DND-41 (cell line): Measurements from ENCODE around the gene PLCB4.

Source experiments
- ATAC-seq: fragments of 200-7000 bp; cut with Tn5 transposase; 3 replicates; pipeline ENCODE4 v1.9.1; 2021; ENCODE audit warnings: low read depth; ENCODE audit not compliant: insufficient read depth
- DNase-seq: peaks from one replicate; pipeline ENCODE4 v3.0.0-alpha.2; 2020
- H2AFZ ChIP-seq: 2 replicates; pipeline ENCODE4 v1.6.0; 2012; ENCODE audit warnings: low read depth, low read length
- H3K27ac ChIP-seq: 2 replicates; pipeline ENCODE4 v1.5.1; 2012; ENCODE audit warnings: low read length, inconsistent platforms
- H3K27me3 ChIP-seq: fragments of 200-600 bp; sonication (generic); 2 replicates; pipeline ENCODE4 v1.6.0; 2012; ENCODE audit warnings: low read length, mild to moderate bottlenecking, inconsistent platforms; ENCODE audit not compliant: insufficient read depth, poor library complexity
- H3K36me3 ChIP-seq: 2 replicates; pipeline ENCODE4 v1.5.1; 2012; ENCODE audit warnings: low read length, inconsistent platforms; ENCODE audit not compliant: insufficient read depth
- H3K4me1 ChIP-seq: 2 replicates; pipeline ENCODE4 v1.5.1; 2012; ENCODE audit warnings: mild to moderate bottlenecking, low read length; ENCODE audit not compliant: insufficient read depth
- H3K4me2 ChIP-seq: 2 replicates; pipeline ENCODE4 v1.6.0; 2012; ENCODE audit warnings: mild to moderate bottlenecking, moderate library complexity, low read length, inconsistent platforms; ENCODE audit not compliant: insufficient read depth
- H3K4me3 ChIP-seq, 2 experiments: fragments of 200-600 bp in 1 of 2; shearing (Covaris generic) in 1 of 2; 2 replicates each; pipeline ENCODE4 v1.5.1; 2012 to 2016; ENCODE audit warnings: inconsistent platforms in 2 of 2, low read length in 2 of 2, mild to moderate bottlenecking in 2 of 2, low read depth in 1 of 2, moderate library complexity in 1 of 2
- H3K79me2 ChIP-seq: 2 replicates; pipeline ENCODE4 v1.6.0; 2012; ENCODE audit warnings: low read length, inconsistent platforms; ENCODE audit not compliant: insufficient read depth
- H3K9ac ChIP-seq: 2 replicates; pipeline ENCODE4 v1.6.0; 2012; ENCODE audit warnings: low read depth, mild to moderate bottlenecking, inconsistent platforms, low read length, moderate library complexity
- H3K9me3 ChIP-seq: 2 replicates; pipeline ENCODE4 v1.5.1; 2012; ENCODE audit warnings: low read length, moderate library complexity, mild to moderate bottlenecking, inconsistent platforms; ENCODE audit not compliant: insufficient read depth, severe bottlenecking
- H4K20me1 ChIP-seq: 2 replicates; pipeline ENCODE4 v1.6.0; 2012; ENCODE audit warnings: low read length; ENCODE audit not compliant: insufficient read depth
- CTCF ChIP-seq: IDR thresholded peaks from 2 replicates; pipeline ENCODE4 v1.5.1; 2012; ENCODE audit warnings: borderline replicate concordance, low read length, moderate library complexity, mild to moderate bottlenecking; ENCODE audit not compliant: poor library complexity, severe bottlenecking; ENCODE audit errors: extremely low read depth
- EZH2 ChIP-seq: IDR thresholded peaks from 3 replicates; pipeline ENCODE4 v1.6.1; 2012; ENCODE audit warnings: borderline replicate concordance, low read depth, mild to moderate bottlenecking, moderate library complexity, low read length, inconsistent platforms; ENCODE audit not compliant: severe bottlenecking

PLCB4 gene

GRCh38 chr20:9122571-9122970 lies 53.7 kb downstream of the PLCB4 start:
- Histone ChIP-seq H3K4me2 (no peak overlapping the region), H3K27ac (no peak overlapping the region), H3K79me2 (no peaks in the 10 kb centered on the region), H3K9me3 (no peaks in the 10 kb centered on the region), H3K4me1 (no peaks in the 10 kb centered on the region), H2AFZ (no peak overlapping the region), H4K20me1 (peaks cover 3% of the 10 kb centered on the region; the same call in 1 of the 2 replicates), H3K36me3 (no peaks in the 10 kb centered on the region), H3K4me3 (no peak overlapping the region), H3K9ac (no peak overlapping the region), H3K27me3 (no peaks in the 10 kb centered on the region)
- ATAC-seq, result no peak
- no peak for DNase-seq
- no peak for TF ChIP-seq EZH2
- TF ChIP-seq CTCF, result no peak

- H3K79me2 ChIP-seq, result no peaks in the 10 kb centered on the region
- H3K9ac ChIP-seq, result no peak overlapping the region
- H3K36me3 ChIP-seq, result no peaks in the 10 kb centered on the region
- DNase-seq, result no peak
- H3K27me3 ChIP-seq, result no peaks in the 10 kb centered on the region
- H3K9me3 ChIP-seq, result no peaks in the 10 kb centered on the region
- H3K4me2 ChIP-seq, result no peak overlapping the region
- H3K27ac ChIP-seq, result no peak overlapping the region
- no peaks in the 10 kb centered on the region for H4K20me1 ChIP-seq
- H3K4me1 ChIP-seq, result no peaks in the 10 kb centered on the region
- no peak for ATAC-seq
- TF ChIP-seq EZH2 (no peak), CTCF (no peak)
- H2AFZ ChIP-seq, result no peak overlapping the region
- H3K4me3 ChIP-seq, result no peak overlapping the region
Observed at GRCh38 chr20:9126527-9126926, 57.6 kb downstream of the PLCB4 start.

- TF ChIP-seq CTCF, result no peak
- TF ChIP-seq EZH2, result no peak
- Histone ChIP-seq H3K4me2 (no peak overlapping the region), H3K36me3 (no peaks in the 10 kb centered on the region), H2AFZ (no peak overlapping the region), H3K27me3 (no peaks in the 10 kb centered on the region), H3K4me1 (no peaks in the 10 kb centered on the region), H3K9me3 (no peaks in the 10 kb centered on the region), H3K79me2 (no peaks in the 10 kb centered on the region), H3K4me3 (no peak overlapping the region), H3K9ac (no peak overlapping the region), H3K27ac (no peak overlapping the region), H4K20me1 (no peaks in the 10 kb centered on the region)
- no peak for DNase-seq
- no peak for ATAC-seq
Observed at GRCh38 chr20:9128568-9128967, 59.7 kb downstream of the PLCB4 start.

GRCh38 chr20:9129756-9130155 lies 60.9 kb downstream of the PLCB4 start:
- TF ChIP-seq EZH2 (no peak), CTCF (no peak)
- ATAC-seq, result no peak
- H3K4me2 ChIP-seq, result no peak overlapping the region

More at GRCh38 chr20:9129756-9130155, 60.9 kb downstream of the PLCB4 start:
- Histone ChIP-seq H3K4me1 (no peaks in the 10 kb centered on the region), H3K9me3 (no peaks in the 10 kb centered on the region), H3K27ac (no peak overlapping the region), H3K4me3 (no peak overlapping the region), H2AFZ (no peak overlapping the region), H3K9ac (no peak overlapping the region), H3K79me2 (no peaks in the 10 kb centered on the region), H4K20me1 (no peaks in the 10 kb centered on the region), H3K36me3 (no peaks in the 10 kb centered on the region), H3K27me3 (no peaks in the 10 kb centered on the region)
- no peak for DNase-seq
